Measurements from ENCODE around the gene GEMIN4. TPM values are rescaled to one million over a fixed set of nuclear protein-coding genes. Genes with fewer than 3 reads are reported as not detected.
"Not testable (repeated sequence)": the region's sequence is repeated elsewhere in the genome, so short reads cannot be mapped to it uniquely, and the experiment has no call there.

Gene GEMIN4
- polyA plus RNA-seq, 2 donors: 7.0 to 12.8 TPM

GRCh38 chr17:794876-795275 lies 42.8 kb upstream of the GEMIN4 start:
- no peaks in the 10 kb centered on the region for H3K27me3 ChIP-seq (ENCODE audit: control insufficient read depth in 1 of 2, insufficient read depth in 2 of 2, low read length in 2 of 2)
- H3K9me3 ChIP-seq (ENCODE audit: control insufficient read depth in 2 of 2, insufficient read depth in 1 of 2, low read depth in 1 of 2, low read length in 1 of 2): no peaks in the 10 kb centered on the region
- H3K4me3 ChIP-seq (ENCODE audit: low read depth in 1 of 2, low read length in 2 of 2): no peak overlapping the region
- 6 to 12% methylated on average over 18 of the region's 18 CpGs for WGBS, 2 donors
- H3K27ac ChIP-seq (ENCODE audit: low read depth in 2 of 2, low read length in 1 of 2): peak overlapping the region; percentile 6 to 56
- peaks cover 2 to 9% of the 10 kb centered on the region in 2 donors for H3K36me3 ChIP-seq (ENCODE audit: control insufficient read depth in 2 of 2, insufficient read depth in 2 of 2, low read length in 1 of 2)
- peaks cover 0 to 6% of the 10 kb centered on the region in 2 donors for H3K4me1 ChIP-seq (ENCODE audit: control insufficient read depth in 2 of 2, insufficient read depth in 2 of 2, low read length in 1 of 2)

GRCh38 chr17:792277-792676 lies 40.2 kb upstream of the GEMIN4 start:
- H3K9me3 ChIP-seq (ENCODE audit: control insufficient read depth in 2 of 2, insufficient read depth in 1 of 2, low read depth in 1 of 2, low read length in 1 of 2): no peaks in the 10 kb centered on the region
- H3K27me3 ChIP-seq (ENCODE audit: control insufficient read depth in 1 of 2, insufficient read depth in 2 of 2, low read length in 2 of 2): no peaks in the 10 kb centered on the region
- H3K4me1 ChIP-seq (ENCODE audit: control insufficient read depth in 2 of 2, insufficient read depth in 2 of 2, low read length in 1 of 2): peaks cover 0 to 9% of the 10 kb centered on the region in 2 donors
- H3K36me3 ChIP-seq (ENCODE audit: control insufficient read depth in 2 of 2, insufficient read depth in 2 of 2, low read length in 1 of 2): peaks cover 5 to 18% of the 10 kb centered on the region in 2 donors
- H3K4me3 ChIP-seq (ENCODE audit: low read depth in 1 of 2, low read length in 2 of 2): no peak overlapping the region
- WGBS, 2 donors: 66 to 67% methylated on average over 9 of the region's 9 CpGs
- peak overlapping the region in 1 of 2 donors; percentile 91 for H3K27ac ChIP-seq (ENCODE audit: low read depth in 2 of 2, low read length in 1 of 2)

- peaks cover 5 to 17% of the 10 kb centered on the region in 2 donors for H3K36me3 ChIP-seq (ENCODE audit: control insufficient read depth in 2 of 2, insufficient read depth in 2 of 2, low read length in 1 of 2)
- no peak overlapping the region for H3K4me3 ChIP-seq (ENCODE audit: low read depth in 1 of 2, low read length in 2 of 2)
- peak overlapping the region; percentile 36 to 91 for H3K27ac ChIP-seq (ENCODE audit: low read depth in 2 of 2, low read length in 1 of 2)
- H3K9me3 ChIP-seq (ENCODE audit: control insufficient read depth in 2 of 2, insufficient read depth in 1 of 2, low read depth in 1 of 2, low read length in 1 of 2): no peaks in the 10 kb centered on the region
- H3K4me1 ChIP-seq (ENCODE audit: control insufficient read depth in 2 of 2, insufficient read depth in 2 of 2, low read length in 1 of 2): peaks cover 0 to 9% of the 10 kb centered on the region in 2 donors
- 85 to 88% methylated on average over 19 of the region's 19 CpGs for WGBS, 2 donors
- H3K27me3 ChIP-seq (ENCODE audit: control insufficient read depth in 1 of 2, insufficient read depth in 2 of 2, low read length in 2 of 2): no peaks in the 10 kb centered on the region
Measured at GRCh38 chr17:791829-792228, 39.8 kb upstream of the GEMIN4 start.

GRCh38 chr17:790874-791247 lies 38.8 kb upstream of the GEMIN4 start:
- 62 to 69% methylated on average over 9 to 10 of the region's 12 CpGs for WGBS, 2 donors
- Histone ChIP-seq H3K36me3 (ENCODE audit: control insufficient read depth in 2 of 2, insufficient read depth in 2 of 2, low read length in 1 of 2) (peaks cover 5 to 15% of the 10 kb centered on the region in 2 donors), H3K27ac (ENCODE audit: low read depth in 2 of 2, low read length in 1 of 2) (peak overlapping the region; percentile 10 to 84)
- not testable (repeated sequence) for H3K27me3 ChIP-seq (ENCODE audit: control insufficient read depth in 1 of 2, insufficient read depth in 2 of 2, low read length in 2 of 2); H3K4me3 ChIP-seq (ENCODE audit: low read depth in 1 of 2, low read length in 2 of 2); H3K9me3 ChIP-seq (ENCODE audit: control insufficient read depth in 2 of 2, insufficient read depth in 1 of 2, low read depth in 1 of 2, low read length in 1 of 2); H3K4me1 ChIP-seq (ENCODE audit: control insufficient read depth in 2 of 2, insufficient read depth in 2 of 2, low read length in 1 of 2)

- 38 to 49% methylated on average over 31 to 38 of the region's 38 CpGs for WGBS, 2 donors
- H3K27ac ChIP-seq (ENCODE audit: low read depth in 2 of 2, low read length in 1 of 2): peak overlapping the region; percentile 86 to 97
Measured at GRCh38 chr17:789931-790873, 38.1 kb upstream of the GEMIN4 start.

GRCh38 chr17:789160-789840 lies 37.2 kb upstream of the GEMIN4 start:
- Histone ChIP-seq H3K27me3 (ENCODE audit: control insufficient read depth in 1 of 2, insufficient read depth in 2 of 2, low read length in 2 of 2) (no peaks in the 10 kb centered on the region), H3K4me3 (ENCODE audit: low read depth in 1 of 2, low read length in 2 of 2) (no peak overlapping the region), H3K9me3 (ENCODE audit: control insufficient read depth in 2 of 2, insufficient read depth in 1 of 2, low read depth in 1 of 2, low read length in 1 of 2) (no peaks in the 10 kb centered on the region), H3K4me1 (ENCODE audit: control insufficient read depth in 2 of 2, insufficient read depth in 2 of 2, low read length in 1 of 2) (peaks cover 0 to 9% of the 10 kb centered on the region in 2 donors), H3K27ac (ENCODE audit: low read depth in 2 of 2, low read length in 1 of 2) (peak overlapping the region; percentile 86 to 97), H3K36me3 (ENCODE audit: control insufficient read depth in 2 of 2, insufficient read depth in 2 of 2, low read length in 1 of 2) (peaks cover 5 to 15% of the 10 kb centered on the region in 2 donors)
- 55 to 61% methylated on average over 14 of the region's 14 CpGs for WGBS, 2 donors

More at GRCh38 chr17:789931-790873, 38.1 kb upstream of the GEMIN4 start:
- Histone ChIP-seq H3K36me3 (ENCODE audit: control insufficient read depth in 2 of 2, insufficient read depth in 2 of 2, low read length in 1 of 2) (peaks cover 5 to 15% of the 10 kb centered on the region in 2 donors), H3K4me3 (ENCODE audit: low read depth in 1 of 2, low read length in 2 of 2) (peak overlapping the region in 1 of 2 donors; percentile 9)
- not testable (repeated sequence) for H3K9me3 ChIP-seq (ENCODE audit: control insufficient read depth in 2 of 2, insufficient read depth in 1 of 2, low read depth in 1 of 2, low read length in 1 of 2); H3K4me1 ChIP-seq (ENCODE audit: control insufficient read depth in 2 of 2, insufficient read depth in 2 of 2, low read length in 1 of 2); H3K27me3 ChIP-seq (ENCODE audit: control insufficient read depth in 1 of 2, insufficient read depth in 2 of 2, low read length in 2 of 2)

- H3K27ac ChIP-seq (ENCODE audit: low read depth in 2 of 2, low read length in 1 of 2): peak overlapping the region; percentile 86 to 97
- H3K4me3 ChIP-seq (ENCODE audit: low read depth in 1 of 2, low read length in 2 of 2): no peak overlapping the region
- peaks cover 0 to 9% of the 10 kb centered on the region in 2 donors for H3K4me1 ChIP-seq (ENCODE audit: control insufficient read depth in 2 of 2, insufficient read depth in 2 of 2, low read length in 1 of 2)
- peaks cover 5 to 15% of the 10 kb centered on the region in 2 donors for H3K36me3 ChIP-seq (ENCODE audit: control insufficient read depth in 2 of 2, insufficient read depth in 2 of 2, low read length in 1 of 2)
- 68 to 80% methylated on average over 4 of the region's 4 CpGs for WGBS, 2 donors
- no peaks in the 10 kb centered on the region for H3K9me3 ChIP-seq (ENCODE audit: control insufficient read depth in 2 of 2, insufficient read depth in 1 of 2, low read depth in 1 of 2, low read length in 1 of 2)
- H3K27me3 ChIP-seq (ENCODE audit: control insufficient read depth in 1 of 2, insufficient read depth in 2 of 2, low read length in 2 of 2): no peaks in the 10 kb centered on the region
Measured at GRCh38 chr17:788551-788950, 36.5 kb upstream of the GEMIN4 start.

- Histone ChIP-seq H3K4me3 (ENCODE audit: low read depth in 1 of 2, low read length in 2 of 2) (no peak overlapping the region), H3K4me1 (ENCODE audit: control insufficient read depth in 2 of 2, insufficient read depth in 2 of 2, low read length in 1 of 2) (peaks cover 0 to 15% of the 10 kb centered on the region in 2 donors), H3K27ac (ENCODE audit: low read depth in 2 of 2, low read length in 1 of 2) (peak overlapping the region; percentile 8 to 52), H3K27me3 (ENCODE audit: control insufficient read depth in 1 of 2, insufficient read depth in 2 of 2, low read length in 2 of 2) (no peaks in the 10 kb centered on the region), H3K9me3 (ENCODE audit: control insufficient read depth in 2 of 2, insufficient read depth in 1 of 2, low read depth in 1 of 2, low read length in 1 of 2) (no peaks in the 10 kb centered on the region), H3K36me3 (ENCODE audit: control insufficient read depth in 2 of 2, insufficient read depth in 2 of 2, low read length in 1 of 2) (peaks cover 5 to 15% of the 10 kb centered on the region in 2 donors)
- 73 to 88% methylated on average over 12 of the region's 12 CpGs for WGBS, 2 donors
Measured at GRCh38 chr17:787641-788221, 35.7 kb upstream of the GEMIN4 start.

GRCh38 chr17:785901-786300 lies 33.8 kb upstream of the GEMIN4 start:
- 92 to 98% methylated on average over 7 of the region's 7 CpGs for WGBS, 2 donors
- H3K36me3 ChIP-seq (ENCODE audit: control insufficient read depth in 2 of 2, insufficient read depth in 2 of 2, low read length in 1 of 2); H3K4me3 ChIP-seq (ENCODE audit: low read depth in 1 of 2, low read length in 2 of 2); H3K27ac ChIP-seq (ENCODE audit: low read depth in 2 of 2, low read length in 1 of 2); H3K9me3 ChIP-seq (ENCODE audit: control insufficient read depth in 2 of 2, insufficient read depth in 1 of 2, low read depth in 1 of 2, low read length in 1 of 2); H3K27me3 ChIP-seq (ENCODE audit: control insufficient read depth in 1 of 2, insufficient read depth in 2 of 2, low read length in 2 of 2): not testable (repeated sequence)
- H3K4me1 ChIP-seq (ENCODE audit: control insufficient read depth in 2 of 2, insufficient read depth in 2 of 2, low read length in 1 of 2): peaks cover 0 to 14% of the 10 kb centered on the region in 2 donors
